Loucy (cell line): ENCODE results near the gene TANGO6.

ENCODE experiments used
- H2AFZ ChIP-seq: fragments of 200-600 bp; sonication (generic); 2 replicates; pipeline ENCODE4 v1.6.0; 2016; ENCODE audit warnings: antibody characterized with exemption, mild to moderate bottlenecking, low read length, moderate library complexity
- H3F3A ChIP-seq: fragments of 200-600 bp; 2 replicates; pipeline ENCODE4 v1.6.0; 2016; ENCODE audit warnings: antibody characterized with exemption, low read depth, mild to moderate bottlenecking
- H3K27me3 ChIP-seq: fragments of 200-600 bp; sonication (generic); 2 replicates; pipeline ENCODE4 v1.6.1; 2014; ENCODE audit warnings: low read length, mild to moderate bottlenecking; ENCODE audit not compliant: insufficient read depth, poor library complexity, severe bottlenecking
- H3K36me3 ChIP-seq: fragments of 200-600 bp; sonication (generic); 2 replicates; pipeline ENCODE4 v1.6.1; 2016; ENCODE audit warnings: low read length; ENCODE audit not compliant: insufficient read depth
- H3K4me1 ChIP-seq: fragments of 200-600 bp; sonication (generic); 2 replicates; pipeline ENCODE4 v1.5.1; 2014; ENCODE audit warnings: low read length, mild to moderate bottlenecking; ENCODE audit not compliant: insufficient read depth, poor library complexity, severe bottlenecking
- H3K4me2 ChIP-seq: fragments of 200-600 bp; sonication (generic); 2 replicates; pipeline ENCODE4 v1.6.0; 2014; ENCODE audit warnings: antibody characterized with exemption, low read length, low read depth, mild to moderate bottlenecking; ENCODE audit not compliant: poor library complexity, severe bottlenecking
- H3K4me3 ChIP-seq: fragments of 200-600 bp; sonication (generic); 2 replicates; pipeline ENCODE4 v1.5.1; 2014; ENCODE audit warnings: low read length, mild to moderate bottlenecking, mixed read lengths; ENCODE audit not compliant: poor library complexity, severe bottlenecking
- H3K79me2 ChIP-seq: fragments of 200-600 bp; sonication (generic); 2 replicates; pipeline ENCODE4 v1.6.1; 2014; ENCODE audit warnings: low read length; ENCODE audit not compliant: insufficient read depth
- H3K9ac ChIP-seq: fragments of 200-600 bp; sonication (generic); 2 replicates; pipeline ENCODE4 v1.6.0; 2014; ENCODE audit warnings: mild to moderate bottlenecking, low read depth, low read length, moderate library complexity; ENCODE audit not compliant: poor library complexity, severe bottlenecking
- H3K9me2 ChIP-seq: fragments of 200-600 bp; sonication (generic); replicated peaks from 2 replicates; pipeline ENCODE4 v1.6.1; 2016; ENCODE audit warnings: low read depth, low read length, mixed read lengths
- H3K9me3 ChIP-seq: fragments of 200-600 bp; sonication (generic); 2 replicates; pipeline ENCODE4 v1.6.1; 2014; ENCODE audit warnings: mild to moderate bottlenecking, antibody characterized with exemption, low read length, low read depth; ENCODE audit not compliant: insufficient read depth
- H4K20me1 ChIP-seq: fragments of 200-600 bp; sonication (generic); 2 replicates; pipeline ENCODE4 v1.6.0; 2014; ENCODE audit warnings: antibody characterized with exemption, low read length, mild to moderate bottlenecking; ENCODE audit not compliant: insufficient read depth, poor library complexity, severe bottlenecking
- EZH2phosphoT487 ChIP-seq: fragments of 200-600 bp; IDR thresholded peaks from 2 replicates; pipeline ENCODE4 v1.6.1; 2018; ENCODE audit warnings: antibody characterized with exemption, mild to moderate bottlenecking, moderate library complexity, borderline replicate concordance
- TF ChIP-seq, protein P1 (sequence below): fragments of 200-600 bp; sonication (generic); conservative IDR thresholded peaks from 2 replicates; pipeline ENCODE4 v1.5.1; 2014; ENCODE audit warnings: mild to moderate bottlenecking, antibody characterized with exemption, low read length

The TANGO6 gene

GRCh38 chr16:68948230-68948910 lies 105.0 kb downstream of the TANGO6 start:
- TF ChIP-seq, protein P1, sequence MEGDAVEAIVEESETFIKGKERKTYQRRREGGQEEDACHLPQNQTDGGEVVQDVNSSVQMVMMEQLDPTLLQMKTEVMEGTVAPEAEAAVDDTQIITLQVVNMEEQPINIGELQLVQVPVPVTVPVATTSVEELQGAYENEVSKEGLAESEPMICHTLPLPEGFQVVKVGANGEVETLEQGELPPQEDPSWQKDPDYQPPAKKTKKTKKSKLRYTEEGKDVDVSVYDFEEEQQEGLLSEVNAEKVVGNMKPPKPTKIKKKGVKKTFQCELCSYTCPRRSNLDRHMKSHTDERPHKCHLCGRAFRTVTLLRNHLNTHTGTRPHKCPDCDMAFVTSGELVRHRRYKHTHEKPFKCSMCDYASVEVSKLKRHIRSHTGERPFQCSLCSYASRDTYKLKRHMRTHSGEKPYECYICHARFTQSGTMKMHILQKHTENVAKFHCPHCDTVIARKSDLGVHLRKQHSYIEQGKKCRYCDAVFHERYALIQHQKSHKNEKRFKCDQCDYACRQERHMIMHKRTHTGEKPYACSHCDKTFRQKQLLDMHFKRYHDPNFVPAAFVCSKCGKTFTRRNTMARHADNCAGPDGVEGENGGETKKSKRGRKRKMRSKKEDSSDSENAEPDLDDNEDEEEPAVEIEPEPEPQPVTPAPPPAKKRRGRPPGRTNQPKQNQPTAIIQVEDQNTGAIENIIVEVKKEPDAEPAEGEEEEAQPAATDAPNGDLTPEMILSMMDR: no peak
- no peak for TF ChIP-seq EZH2phosphoT487
- no peaks in the 10 kb centered on the region for H3K79me2 ChIP-seq
- H3K9me2 ChIP-seq: no peaks in the 10 kb centered on the region
- no peaks in the 10 kb centered on the region for H3K4me1 ChIP-seq
- H3K9me3 ChIP-seq: peaks cover 6% of the 10 kb centered on the region; the same call in 1 of the 2 replicates
- H3K4me2 ChIP-seq: no peak overlapping the region
- no peaks in the 10 kb centered on the region for H3F3A ChIP-seq
- no peak overlapping the region for H3K9ac ChIP-seq
- H3K4me3 ChIP-seq: no peak overlapping the region
- no peaks in the 10 kb centered on the region for H3K36me3 ChIP-seq
- H3K27me3 ChIP-seq: no peaks in the 10 kb centered on the region
- no peak overlapping the region for H2AFZ ChIP-seq
- no peaks in the 10 kb centered on the region for H4K20me1 ChIP-seq

- no peaks in the 10 kb centered on the region for H3K79me2 ChIP-seq
- H3K9me3 ChIP-seq: no peaks in the 10 kb centered on the region
- H3K36me3 ChIP-seq: no peaks in the 10 kb centered on the region
- TF ChIP-seq EZH2phosphoT487: no peak
- TF ChIP-seq, protein P1: no peak
- no peak overlapping the region for H2AFZ ChIP-seq
- H3K4me1 ChIP-seq: no peaks in the 10 kb centered on the region
- H3F3A ChIP-seq: no peaks in the 10 kb centered on the region
- no peak overlapping the region for H3K4me3 ChIP-seq
- H3K9ac ChIP-seq: no peak overlapping the region
- no peaks in the 10 kb centered on the region for H3K27me3 ChIP-seq
- H3K4me2 ChIP-seq: no peak overlapping the region
- H4K20me1 ChIP-seq: no peaks in the 10 kb centered on the region
- no peaks in the 10 kb centered on the region for H3K9me2 ChIP-seq
Observed at GRCh38 chr16:68951991-68952877, 108.9 kb downstream of the TANGO6 start.

- no peaks in the 10 kb centered on the region for H3K9me2 ChIP-seq
- no peaks in the 10 kb centered on the region for H3K9me3 ChIP-seq
- no peaks in the 10 kb centered on the region for H3K36me3 ChIP-seq
Observed at GRCh38 chr16:68954911-68955635, 111.7 kb downstream of the TANGO6 start.

More at GRCh38 chr16:68954911-68955635, 111.7 kb downstream of the TANGO6 start:
- no peak overlapping the region for H2AFZ ChIP-seq
- no peaks in the 10 kb centered on the region for H3K27me3 ChIP-seq
- no peak overlapping the region for H3K4me2 ChIP-seq
- TF ChIP-seq EZH2phosphoT487: no peak
- TF ChIP-seq, protein P1: no peak
- H3K4me1 ChIP-seq: no peaks in the 10 kb centered on the region
- no peaks in the 10 kb centered on the region for H3F3A ChIP-seq
- H3K9ac ChIP-seq: no peak overlapping the region
- H3K79me2 ChIP-seq: no peaks in the 10 kb centered on the region
- no peaks in the 10 kb centered on the region for H4K20me1 ChIP-seq
- no peak overlapping the region for H3K4me3 ChIP-seq
